Measurements from ENCODE around the gene SALL4. TPM values are rescaled to one million over a fixed set of nuclear protein-coding genes. Genes with fewer than 3 reads are reported as not detected.

The SALL4 gene
- total RNA-seq, 4 donors from 2014 or later = not detected

GRCh38 chr20:51833326-51833725, 31.0 kb upstream of the SALL4 start:
- Histone ChIP-seq H3K27me3 (no peaks in the 10 kb centered on the region), H3K36me3 (no peaks in the 10 kb centered on the region), H3K4me1 (no peaks in the 10 kb centered on the region), H3K27ac (replicated peaks in 1 of 4) (no peak overlapping the region), H3K9me3 (no peaks in the 10 kb centered on the region), H3K4me3 (no peak overlapping the region)
- intact Hi-C loops (cut with DNase I) = no loop called here
- 94% methylated on average over 6 of the region's 6 CpGs for WGBS
- no peak for DNase-seq (ENCODE audit: extremely low spot score)
- TF ChIP-seq POLR2A (IDR thresholded peaks at IDR 0.05; ENCODE audit: low read depth) (no peak), EP300 (IDR thresholded peaks at IDR 0.05) (no peak), CTCF (IDR thresholded peaks at IDR 0.05) (no peak), POLR2AphosphoS5 (IDR thresholded peaks at IDR 0.05) (no peak)

GRCh38 chr20:51832276-51832675, 30.0 kb upstream of the SALL4 start:
- H3K4me3 ChIP-seq = no peak overlapping the region
- H3K36me3 ChIP-seq = no peaks in the 10 kb centered on the region
- 91% methylated on average over 3 of the region's 3 CpGs for WGBS
- intact Hi-C loops (cut with DNase I) = no loop called here
- no peak for DNase-seq (ENCODE audit: extremely low spot score)
- no peaks in the 10 kb centered on the region for H3K27me3 ChIP-seq
- no peak for TF ChIP-seq EP300 (IDR thresholded peaks at IDR 0.05)
- no peak for TF ChIP-seq POLR2A (IDR thresholded peaks at IDR 0.05; ENCODE audit: low read depth)
- TF ChIP-seq CTCF (IDR thresholded peaks at IDR 0.05) = no peak
- no peak for TF ChIP-seq POLR2AphosphoS5 (IDR thresholded peaks at IDR 0.05)
- no peaks in the 10 kb centered on the region for H3K4me1 ChIP-seq
- H3K9me3 ChIP-seq = no peaks in the 10 kb centered on the region
- no peak overlapping the region for H3K27ac ChIP-seq (replicated peaks in 1 of 4)

GRCh38 chr20:51831866-51832265, 29.5 kb upstream of the SALL4 start:
- Histone ChIP-seq H3K4me3 (no peak overlapping the region), H3K36me3 (no peaks in the 10 kb centered on the region), H3K27me3 (no peaks in the 10 kb centered on the region), H3K4me1 (no peaks in the 10 kb centered on the region), H3K9me3 (no peaks in the 10 kb centered on the region), H3K27ac (replicated peaks in 1 of 4) (no peak overlapping the region)
- no peak for DNase-seq (ENCODE audit: extremely low spot score)
- 58% methylated on average over 6 of the region's 6 CpGs for WGBS
- intact Hi-C loops (cut with DNase I) = no loop called here
- TF ChIP-seq CTCF (IDR thresholded peaks at IDR 0.05) (no peak), POLR2A (IDR thresholded peaks at IDR 0.05; ENCODE audit: low read depth) (no peak), EP300 (IDR thresholded peaks at IDR 0.05) (no peak), POLR2AphosphoS5 (IDR thresholded peaks at IDR 0.05) (no peak)

- TF ChIP-seq POLR2A (IDR thresholded peaks at IDR 0.05; ENCODE audit: low read depth) (no peak), POLR2AphosphoS5 (IDR thresholded peaks at IDR 0.05) (no peak), EP300 (IDR thresholded peaks at IDR 0.05) (no peak), CTCF (IDR thresholded peaks at IDR 0.05) (no peak)
- WGBS = 88% methylated on average over 7 of the region's 7 CpGs
These were observed 28.2 kb upstream of the SALL4 start for GRCh38 chr20:51830538-51830937.

GRCh38 chr20:51828762-51829161, 26.4 kb upstream of the SALL4 start:
- no peak overlapping the region for H3K27ac ChIP-seq (replicated peaks in 1 of 4)
- no peak for TF ChIP-seq POLR2A (IDR thresholded peaks at IDR 0.05; ENCODE audit: low read depth)
- no peak for TF ChIP-seq POLR2AphosphoS5 (IDR thresholded peaks at IDR 0.05)
- no peak for TF ChIP-seq EP300 (IDR thresholded peaks at IDR 0.05)
- TF ChIP-seq CTCF (IDR thresholded peaks at IDR 0.05) = no peak
- no peak overlapping the region for H3K4me3 ChIP-seq
- no peaks in the 10 kb centered on the region for H3K36me3 ChIP-seq
- intact Hi-C loops (cut with DNase I) = no loop called here
- 78% methylated on average over 7 of the region's 7 CpGs for WGBS
- DNase-seq (ENCODE audit: extremely low spot score) = no peak
- H3K9me3 ChIP-seq = no peaks in the 10 kb centered on the region
- H3K4me1 ChIP-seq = no peaks in the 10 kb centered on the region
- no peaks in the 10 kb centered on the region for H3K27me3 ChIP-seq

More at GRCh38 chr20:51830538-51830937, 28.2 kb upstream of the SALL4 start:
- no peaks in the 10 kb centered on the region for H3K9me3 ChIP-seq
- no peaks in the 10 kb centered on the region for H3K36me3 ChIP-seq
- DNase-seq (ENCODE audit: extremely low spot score) = no peak
- no peak overlapping the region for H3K4me3 ChIP-seq
- no peaks in the 10 kb centered on the region for H3K4me1 ChIP-seq
- no peak overlapping the region for H3K27ac ChIP-seq (replicated peaks in 1 of 4)
- H3K27me3 ChIP-seq = no peaks in the 10 kb centered on the region
- intact Hi-C loops (cut with DNase I) = no loop called here

Measured in esophagus muscularis mucosa (tissue), 4 donors.